Mesenchymal stem cell (in vitro differentiated cells and primary cell): ENCODE results near the gene CKB.

Source experiments
- DNase-seq: peaks from one replicate; pipeline ENCODE4 v3.0.0-alpha.2; 2013
- H2AFZ ChIP-seq: one replicate; pipeline ENCODE4 v1.6.1; 2013; ENCODE audit warnings: low read depth, mild to moderate bottlenecking, control low read depth, inconsistent platforms, low read length, moderate library complexity
- H2AK5ac ChIP-seq: 2 replicates; pipeline ENCODE4 v1.6.1; 2013; ENCODE audit warnings: low read length, moderate library complexity, mild to moderate bottlenecking, inconsistent platforms; ENCODE audit not compliant: severe bottlenecking
- H2BK120ac ChIP-seq: one replicate; pipeline ENCODE4 v1.6.1; 2013; ENCODE audit warnings: low read depth, mild to moderate bottlenecking, inconsistent platforms, low read length, moderate library complexity
- H2BK12ac ChIP-seq, 2 experiments: one replicate each; pipeline ENCODE4 v1.6.1; 2013; ENCODE audit warnings: inconsistent platforms in 2 of 2, low read length in 2 of 2, mild to moderate bottlenecking in 2 of 2, moderate library complexity in 2 of 2, control low read depth in 1 of 2
- H2BK15ac ChIP-seq: one replicate; pipeline ENCODE4 v1.6.1; 2013; ENCODE audit warnings: mild to moderate bottlenecking, low read depth, inconsistent platforms; ENCODE audit not compliant: poor library complexity, severe bottlenecking
- H2BK5ac ChIP-seq: 2 replicates; pipeline ENCODE4 v1.6.1; 2013; ENCODE audit warnings: low read depth, mild to moderate bottlenecking, low read length, control low read depth, inconsistent platforms; ENCODE audit not compliant: poor library complexity, severe bottlenecking
- H3K14ac ChIP-seq, 2 experiments: one replicate each; pipeline ENCODE4 v1.6.1; 2013; ENCODE audit warnings: inconsistent platforms in 2 of 2, low read length in 2 of 2, control low read depth in 1 of 2, mild to moderate bottlenecking in 1 of 2, moderate library complexity in 1 of 2
- H3K18ac ChIP-seq, 2 experiments: one replicate each; pipeline ENCODE4 v1.6.1; 2013; ENCODE audit warnings: inconsistent platforms in 2 of 2, low read length in 2 of 2, control low read depth in 1 of 2, low read depth in 1 of 2, mild to moderate bottlenecking in 1 of 2
- H3K23ac ChIP-seq, 2 experiments: one replicate each; pipeline ENCODE4 v1.6.1; 2013; ENCODE audit warnings: inconsistent platforms in 2 of 2, low read length in 2 of 2, mild to moderate bottlenecking in 2 of 2, moderate library complexity in 2 of 2, control low read depth in 1 of 2
- H3K27ac ChIP-seq: 2 replicates; pipeline ENCODE4 v1.5.1; 2013; ENCODE audit warnings: mild to moderate bottlenecking, moderate library complexity, low read length, control low read depth, inconsistent platforms; ENCODE audit not compliant: poor library complexity, severe bottlenecking
- H3K27me3 ChIP-seq, 2 experiments: 2 replicates each; pipeline versions ENCODE4 v1.6.1 to v1.7.0; 2013; ENCODE audit warnings: low read length in 2 of 2, mild to moderate bottlenecking in 2 of 2, moderate library complexity in 2 of 2, control low read depth in 1 of 2, inconsistent platforms in 1 of 2; ENCODE audit not compliant: control insufficient read depth in 1 of 2, insufficient read depth in 1 of 2
- H3K36me3 ChIP-seq, 2 experiments: 2 replicates each; pipeline versions ENCODE4 v1.6.1 to v1.7.0; 2013; ENCODE audit warnings: low read length in 2 of 2, control low read depth in 1 of 2, inconsistent platforms in 1 of 2, low read depth in 1 of 2, mild to moderate bottlenecking in 1 of 2; ENCODE audit not compliant: insufficient read depth in 2 of 2, control insufficient read depth in 1 of 2
- H3K4ac ChIP-seq, 2 experiments: one replicate each; pipeline ENCODE4 v1.6.1; 2013; ENCODE audit warnings: inconsistent platforms in 2 of 2, low read length in 2 of 2, mild to moderate bottlenecking in 2 of 2, moderate library complexity in 2 of 2, control low read depth in 1 of 2, low read depth in 1 of 2
- H3K4me1 ChIP-seq: 2 replicates; pipeline ENCODE4 v1.6.1; 2013; ENCODE audit warnings: low read depth, low read length, control low read depth; ENCODE audit not compliant: control insufficient read depth, insufficient read depth
- H3K4me2 ChIP-seq: 2 replicates; pipeline ENCODE4 v1.6.1; 2013; ENCODE audit warnings: low read length, mild to moderate bottlenecking, inconsistent platforms; ENCODE audit not compliant: poor library complexity, severe bottlenecking
- H3K4me3 ChIP-seq, 2 experiments: 2 replicates each; pipeline versions ENCODE4 v1.5.1 to v1.7.0; 2013; ENCODE audit warnings: low read length in 2 of 2, mild to moderate bottlenecking in 2 of 2, control low read depth in 1 of 2, low read depth in 1 of 2; ENCODE audit not compliant: insufficient read depth in 1 of 2
- H3K79me1 ChIP-seq: replicated peaks from 2 replicates; pipeline ENCODE4 v1.6.1; 2013; ENCODE audit warnings: mild to moderate bottlenecking, control low read depth, low read length, inconsistent platforms; ENCODE audit not compliant: poor library complexity, severe bottlenecking
- H3K9ac ChIP-seq: 2 replicates; pipeline ENCODE4 v1.7.0; 2013; ENCODE audit warnings: mild to moderate bottlenecking, low read length, moderate library complexity
- H3K9me3 ChIP-seq: 2 replicates; pipeline ENCODE4 v1.7.0; 2013; ENCODE audit warnings: mild to moderate bottlenecking, low read length; ENCODE audit not compliant: control insufficient read depth
- H4K8ac ChIP-seq: one replicate; pipeline ENCODE4 v1.6.1; 2013; ENCODE audit warnings: inconsistent platforms, mild to moderate bottlenecking, low read length, moderate library complexity
- H4K91ac ChIP-seq: one replicate; pipeline ENCODE4 v1.6.1; 2013; ENCODE audit warnings: mild to moderate bottlenecking, low read length, inconsistent platforms
- WGBS: methylation state at CpG from one replicate; pipeline ENCODE4 v1.1.7; 2013; ENCODE audit warnings: mixed read lengths; 5-methylcytosine and 5-hydroxymethylcytosine counted together

The CKB gene

DNA sequence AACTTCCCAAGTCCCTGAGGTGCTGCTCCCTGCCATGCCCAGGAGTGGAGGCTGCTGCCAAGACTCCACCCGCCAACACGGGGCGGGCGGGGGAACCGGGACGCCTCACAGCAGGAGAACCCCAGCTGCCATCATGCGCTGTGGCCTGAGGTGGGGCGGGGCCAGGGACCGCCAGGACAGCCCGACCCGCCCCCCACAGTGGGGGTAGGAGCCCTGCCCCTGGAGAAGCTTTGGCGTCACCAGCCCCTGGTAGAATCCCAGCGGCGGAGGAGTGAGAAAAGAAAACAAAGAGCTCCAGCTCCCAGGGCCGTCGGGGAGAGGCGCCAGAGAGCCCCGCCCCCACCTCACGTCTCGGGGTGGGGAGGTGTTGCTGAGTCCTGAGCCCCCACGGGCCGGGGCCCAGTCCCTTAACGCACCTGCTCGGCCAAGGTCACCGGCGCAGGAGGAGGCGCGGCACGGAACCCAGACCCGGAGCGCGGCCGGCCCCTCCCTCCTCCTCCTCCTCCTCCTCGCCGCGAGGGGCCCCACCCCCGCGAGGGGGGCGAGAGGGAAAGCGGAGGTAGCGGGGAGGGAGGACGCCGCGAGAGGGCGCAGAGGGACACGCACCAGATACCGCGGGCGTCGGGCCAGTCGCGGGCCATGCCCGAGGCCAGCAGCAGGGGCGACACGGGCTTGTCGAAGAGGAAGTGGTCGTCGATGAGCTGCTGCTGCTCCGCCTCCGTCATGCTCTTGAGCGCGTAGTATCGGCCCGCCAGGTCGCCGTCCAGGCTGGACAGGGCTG lies 1.8 kb downstream of the CKB start:
- H3K79me1 ChIP-seq = no peaks in the 10 kb centered on the region
- H4K91ac ChIP-seq = no peak overlapping the region
- H3K27me3 ChIP-seq = peaks cover 10 to 15% of the 10 kb centered on the region in 2 experiments
- H3K23ac ChIP-seq = no peak overlapping the region
- DNase-seq = peak; percentile 76
- H2AK5ac ChIP-seq = no peak overlapping the region
- no peak overlapping the region for H4K8ac ChIP-seq
- H2BK12ac ChIP-seq = no peak overlapping the region
- H2BK5ac ChIP-seq = no peak overlapping the region
- H3K36me3 ChIP-seq = peaks cover under 1 to 4% of the 10 kb centered on the region in 2 experiments
- 27% methylated on average over 27 of the region's 66 CpGs for WGBS
- no peaks in the 10 kb centered on the region for H3K9me3 ChIP-seq
- peak overlapping the region; percentile 43 for H3K9ac ChIP-seq
- peak overlapping the region; percentile 56 for H2BK15ac ChIP-seq
- peak overlapping the region; percentile 42 for H3K4me2 ChIP-seq
- H3K18ac ChIP-seq = peak overlapping the region in 1 of 2 experiments; percentile 29
- H3K14ac ChIP-seq = no peak overlapping the region
- no peak overlapping the region for H3K4ac ChIP-seq
- peak overlapping the region; percentile 15 for H2AFZ ChIP-seq
- H2BK120ac ChIP-seq = no peak overlapping the region
- H3K4me3 ChIP-seq = peak overlapping the region; percentile 54 to 63
- H3K27ac ChIP-seq = no peak overlapping the region
- H3K4me1 ChIP-seq = peaks cover 61% of the 10 kb centered on the region

DNA sequence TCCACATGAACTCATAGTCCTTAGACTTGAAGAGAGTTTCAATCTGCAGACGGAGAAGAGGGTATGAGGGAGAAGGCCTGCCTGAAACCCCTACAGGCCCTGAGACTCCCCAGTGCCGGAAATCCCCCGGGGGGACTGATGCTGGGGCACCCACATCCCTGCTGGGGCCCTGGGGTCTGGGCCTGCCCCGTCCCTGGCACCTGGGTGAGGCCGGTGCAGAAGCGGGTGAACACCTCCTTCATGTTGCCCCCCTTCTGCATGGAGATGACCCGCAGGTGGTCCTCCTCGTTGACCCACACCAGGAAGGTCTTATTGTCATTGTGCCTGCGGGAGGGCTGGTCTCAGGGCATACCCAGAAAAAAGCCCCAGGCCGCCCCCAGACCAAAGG lies 2.4 kb downstream of the CKB start:
- H2BK15ac ChIP-seq = peak overlapping the region; percentile 44

DNA sequence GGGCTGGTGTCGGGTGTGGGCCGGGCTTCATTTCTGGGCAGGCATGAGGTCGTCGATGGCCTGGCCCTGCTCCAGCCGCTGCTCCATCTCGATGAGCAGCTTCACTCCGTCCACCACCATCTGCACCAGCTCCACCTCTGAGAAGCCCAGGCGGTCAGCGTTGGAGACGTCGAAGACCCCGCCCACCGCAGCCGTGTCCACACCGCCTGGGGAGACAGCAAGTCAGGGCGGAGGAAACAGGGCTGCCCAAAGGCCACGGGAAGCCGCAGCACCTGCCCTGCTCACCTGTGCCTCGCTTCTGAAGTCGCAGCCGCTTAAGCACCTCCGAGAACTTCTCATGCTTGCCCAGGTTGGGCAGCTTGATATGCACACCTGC lies 2.8 kb downstream of the CKB start:
- Histone ChIP-seq H3K23ac (no peak overlapping the region), H3K4me1 (peaks cover 56% of the 10 kb centered on the region), H3K4me3 (no peak overlapping the region), H3K14ac (no peak overlapping the region), H4K8ac (no peak overlapping the region), H4K91ac (no peak overlapping the region), H2BK15ac (no peak overlapping the region), H2BK120ac (no peak overlapping the region), H3K4me2 (no peak overlapping the region), H3K18ac (no peak overlapping the region), H2AFZ (no peak overlapping the region), H3K9ac (peak overlapping the region; percentile 17), H3K27me3 (peaks cover 10 to 15% of the 10 kb centered on the region in 2 experiments), H3K4ac (no peak overlapping the region), H3K79me1 (no peaks in the 10 kb centered on the region), H3K36me3 (peaks cover 9 to 11% of the 10 kb centered on the region in 2 experiments), H2BK5ac (no peak overlapping the region), H2AK5ac (no peak overlapping the region), H2BK12ac (no peak overlapping the region), H3K9me3 (no peaks in the 10 kb centered on the region), H3K27ac (no peak overlapping the region)
- DNase-seq = no peak
- 91% methylated on average over 22 of the region's 22 CpGs for WGBS

More for the DNA sequence above, 2.4 kb downstream of the CKB start:
- H3K9me3 ChIP-seq = no peaks in the 10 kb centered on the region
- 98% methylated on average over 10 of the region's 10 CpGs for WGBS
- no peak overlapping the region for H3K27ac ChIP-seq
- no peak overlapping the region for H3K23ac ChIP-seq
- H3K27me3 ChIP-seq = peaks cover 10 to 15% of the 10 kb centered on the region in 2 experiments
- no peak overlapping the region for H4K8ac ChIP-seq
- H4K91ac ChIP-seq = no peak overlapping the region
- H3K4me3 ChIP-seq = no peak overlapping the region
- H2BK120ac ChIP-seq = no peak overlapping the region
- no peak for DNase-seq
- H3K4me1 ChIP-seq = peaks cover 56% of the 10 kb centered on the region
- H2AFZ ChIP-seq = no peak overlapping the region
- no peak overlapping the region for H2AK5ac ChIP-seq
- no peak overlapping the region for H3K4me2 ChIP-seq
- no peak overlapping the region for H3K14ac ChIP-seq
- H3K9ac ChIP-seq = no peak overlapping the region
- H3K36me3 ChIP-seq = peaks cover 5 to 7% of the 10 kb centered on the region in 2 experiments
- no peak overlapping the region for H3K4ac ChIP-seq
- H2BK5ac ChIP-seq = no peak overlapping the region
- H3K18ac ChIP-seq = no peak overlapping the region
- no peaks in the 10 kb centered on the region for H3K79me1 ChIP-seq
- no peak overlapping the region for H2BK12ac ChIP-seq

DNA sequence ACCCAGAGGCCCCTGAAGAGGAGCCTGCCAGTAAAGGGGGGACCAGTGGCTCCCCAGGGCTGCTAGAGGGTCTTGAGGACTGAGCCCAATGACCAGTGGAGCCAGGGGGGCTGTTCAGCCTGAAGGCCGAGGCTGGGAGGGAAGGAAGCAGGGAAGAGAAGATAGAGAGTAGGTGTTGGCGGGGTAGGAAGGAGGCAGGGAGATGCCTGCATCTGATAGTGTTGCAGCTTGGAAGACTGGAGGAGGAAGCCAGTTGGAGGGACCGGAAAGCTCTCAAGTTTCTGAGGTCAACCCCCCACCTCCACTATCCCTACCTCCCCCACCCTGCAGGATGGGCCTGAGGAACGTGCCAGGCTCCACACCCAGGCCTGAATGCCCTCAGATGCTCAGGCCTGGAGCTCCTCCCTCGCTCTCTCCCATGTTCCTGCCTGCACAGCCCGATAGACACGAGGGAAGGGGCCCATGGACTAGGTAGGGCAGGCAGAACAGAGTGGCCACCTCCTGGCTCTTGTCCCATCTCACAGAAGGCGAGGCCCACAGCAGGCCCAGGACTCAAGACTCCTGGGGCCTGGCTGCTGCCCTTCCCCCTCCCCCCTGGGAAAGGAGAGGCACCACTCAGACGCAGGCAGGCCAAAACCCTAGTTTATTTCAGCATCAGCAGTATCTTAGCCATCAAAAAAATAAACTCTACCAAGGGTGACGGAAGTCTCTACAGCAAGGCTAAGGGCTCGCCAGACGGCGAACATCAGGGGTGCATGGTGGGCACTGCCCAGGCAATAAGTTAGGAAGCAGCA lies 3.4 kb downstream of the CKB start:
- Histone ChIP-seq H3K36me3 (peaks cover 12 to 15% of the 10 kb centered on the region in 2 experiments), H3K27ac (no peak overlapping the region), H3K4me3 (no peak overlapping the region), H2BK12ac (no peak overlapping the region), H4K8ac (no peak overlapping the region), H3K4me1 (peaks cover 51% of the 10 kb centered on the region), H2BK120ac (no peak overlapping the region), H3K4me2 (no peak overlapping the region), H3K79me1 (no peaks in the 10 kb centered on the region), H2BK15ac (no peak overlapping the region), H3K23ac (no peak overlapping the region), H3K9ac (peak overlapping the region; percentile 17), H2AK5ac (no peak overlapping the region), H3K4ac (no peak overlapping the region), H3K27me3 (peaks cover 10 to 15% of the 10 kb centered on the region in 2 experiments), H3K14ac (no peak overlapping the region), H3K9me3 (no peaks in the 10 kb centered on the region), H2BK5ac (no peak overlapping the region), H2AFZ (no peak overlapping the region), H4K91ac (peak overlapping the region; percentile 11), H3K18ac (no peak overlapping the region)
- WGBS = 69% methylated on average over 11 of the region's 13 CpGs
- peak; percentile 18 for DNase-seq
